ENCODE results near the gene RNF212B. TPM values are rescaled to one million over a fixed set of nuclear protein-coding genes. Genes with fewer than 3 reads are reported as not detected.

RNF212B gene
- total RNA-seq, 4 donors from 2014 or later: 0.33 TPM; not detected in 3

- intact Hi-C loops (cut with DNase I): loop anchor here (10.0 kb wide), 2 partner anchors 183 to 1137 kb away; partner anchors contain the start of gene SDR39U1
- Histone ChIP-seq H3K27me3 (no peaks in the 10 kb centered on the region), H3K36me3 (peaks cover 10 to 46% (median 32%) of the 10 kb centered on the region in 4 donors), H3K9me3 (no peaks in the 10 kb centered on the region), H3K4me1 (peaks cover 33 to 50% (median 46%) of the 10 kb centered on the region in 4 donors), H3K4me3 (peak overlapping the region; percentile 69 to 87 (median 75)), H3K27ac (replicated peaks in 1 of 4) (peak overlapping the region; percentile 87 to 91 (median 90))
- TF ChIP-seq POLR2AphosphoS5 (IDR thresholded peaks at IDR 0.05) (no peak), EP300 (IDR thresholded peaks at IDR 0.05) (no peak), POLR2A (IDR thresholded peaks at IDR 0.05; ENCODE audit: low read depth) (no peak)
- TF ChIP-seq, protein P1, sequence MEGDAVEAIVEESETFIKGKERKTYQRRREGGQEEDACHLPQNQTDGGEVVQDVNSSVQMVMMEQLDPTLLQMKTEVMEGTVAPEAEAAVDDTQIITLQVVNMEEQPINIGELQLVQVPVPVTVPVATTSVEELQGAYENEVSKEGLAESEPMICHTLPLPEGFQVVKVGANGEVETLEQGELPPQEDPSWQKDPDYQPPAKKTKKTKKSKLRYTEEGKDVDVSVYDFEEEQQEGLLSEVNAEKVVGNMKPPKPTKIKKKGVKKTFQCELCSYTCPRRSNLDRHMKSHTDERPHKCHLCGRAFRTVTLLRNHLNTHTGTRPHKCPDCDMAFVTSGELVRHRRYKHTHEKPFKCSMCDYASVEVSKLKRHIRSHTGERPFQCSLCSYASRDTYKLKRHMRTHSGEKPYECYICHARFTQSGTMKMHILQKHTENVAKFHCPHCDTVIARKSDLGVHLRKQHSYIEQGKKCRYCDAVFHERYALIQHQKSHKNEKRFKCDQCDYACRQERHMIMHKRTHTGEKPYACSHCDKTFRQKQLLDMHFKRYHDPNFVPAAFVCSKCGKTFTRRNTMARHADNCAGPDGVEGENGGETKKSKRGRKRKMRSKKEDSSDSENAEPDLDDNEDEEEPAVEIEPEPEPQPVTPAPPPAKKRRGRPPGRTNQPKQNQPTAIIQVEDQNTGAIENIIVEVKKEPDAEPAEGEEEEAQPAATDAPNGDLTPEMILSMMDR (IDR thresholded peaks at IDR 0.05): no peak
- WGBS: 80% methylated on average over 14 of the region's 22 CpGs
- DNase-seq (ENCODE audit: extremely low spot score): no peak
Observed at GRCh38 chr14:23307687-23308644, 70.2 kb downstream of the RNF212B start.

GRCh38 chr14:23308721-23309445 is 71.1 kb downstream of the RNF212B start:
- no peaks in the 10 kb centered on the region for H3K9me3 ChIP-seq
- H3K27me3 ChIP-seq: no peaks in the 10 kb centered on the region
- H3K4me1 ChIP-seq: peaks cover 31 to 46% (median 41%) of the 10 kb centered on the region in 4 donors
- 88% methylated on average over 17 of the region's 17 CpGs for WGBS
- H3K27ac ChIP-seq (replicated peaks in 1 of 4): peak overlapping the region in 2 of 4 donors; percentile 91
- no peak for DNase-seq (ENCODE audit: extremely low spot score)
- TF ChIP-seq, protein P1 (IDR thresholded peaks at IDR 0.05): no peak
- no peak for TF ChIP-seq EP300 (IDR thresholded peaks at IDR 0.05)
- no peak for TF ChIP-seq POLR2A (IDR thresholded peaks at IDR 0.05; ENCODE audit: low read depth)
- TF ChIP-seq POLR2AphosphoS5 (IDR thresholded peaks at IDR 0.05): no peak
- H3K4me3 ChIP-seq: no peak overlapping the region
- intact Hi-C loops (cut with DNase I): loop anchor here (10.0 kb wide), 2 partner anchors 184 to 1136 kb away; partner anchors contain the start of gene SDR39U1
- peaks cover 10 to 46% (median 32%) of the 10 kb centered on the region in 4 donors for H3K36me3 ChIP-seq

GRCh38 chr14:23310546-23310945 is 72.8 kb downstream of the RNF212B start:
- no peaks in the 10 kb centered on the region for H3K9me3 ChIP-seq
- no peak overlapping the region for H3K27ac ChIP-seq (replicated peaks in 1 of 4)
- H3K4me1 ChIP-seq: peaks cover 28 to 42% (median 40%) of the 10 kb centered on the region in 4 donors
- TF ChIP-seq POLR2A (IDR thresholded peaks at IDR 0.05; ENCODE audit: low read depth): no peak
- TF ChIP-seq EP300 (IDR thresholded peaks at IDR 0.05): no peak
- no peak for TF ChIP-seq POLR2AphosphoS5 (IDR thresholded peaks at IDR 0.05)
- TF ChIP-seq, protein P1 (IDR thresholded peaks at IDR 0.05): no peak
- H3K36me3 ChIP-seq: peaks cover 10 to 46% (median 32%) of the 10 kb centered on the region in 4 donors
- H3K4me3 ChIP-seq: no peak overlapping the region
- no peak for DNase-seq (ENCODE audit: extremely low spot score)
- intact Hi-C loops (cut with DNase I): loop anchor here (10.0 kb wide), 1 partner anchor 386 kb away; the partner anchor contains the start of gene PRMT5
- WGBS: 75% methylated on average over 1 of the region's 1 CpG
- no peaks in the 10 kb centered on the region for H3K27me3 ChIP-seq

GRCh38 chr14:23316300-23316699 is 78.6 kb downstream of the RNF212B start:
- no peak overlapping the region for H3K4me3 ChIP-seq
- no peak for DNase-seq (ENCODE audit: extremely low spot score)
- H3K27me3 ChIP-seq: no peaks in the 10 kb centered on the region
- no peak overlapping the region for H3K27ac ChIP-seq (replicated peaks in 1 of 4)
- no peaks in the 10 kb centered on the region for H3K9me3 ChIP-seq
- TF ChIP-seq POLR2A (IDR thresholded peaks at IDR 0.05; ENCODE audit: low read depth) (no peak), POLR2AphosphoS5 (IDR thresholded peaks at IDR 0.05) (no peak), EP300 (IDR thresholded peaks at IDR 0.05) (no peak)
- TF ChIP-seq, protein P1 (IDR thresholded peaks at IDR 0.05): no peak
- WGBS: 88% methylated on average over 5 of the region's 5 CpGs
- peaks cover 0 to 8% (median 7%) of the 10 kb centered on the region in 4 donors for H3K4me1 ChIP-seq
- peaks cover under 1 to 15% (median 5%) of the 10 kb centered on the region in 4 donors for H3K36me3 ChIP-seq
- intact Hi-C loops (cut with DNase I): loop anchor here (10.0 kb wide), 1 partner anchor 391 kb away; the partner anchor contains the start of gene PRMT5

All from esophagus muscularis mucosa (tissue), 4 donors.